Stimulated activated effector memory CD8-positive, alpha-beta T cell treated with anti-CD3 and anti-CD28 coated beads, Interleukin-12 subunit alpha, Interleukin-12 subunit beta, amount 100 ng/mL, for 72 hours (primary cell): Measurements from ENCODE around the gene OVCH1.
"Not testable (repeated sequence)": the region's sequence is repeated elsewhere in the genome, so short reads cannot be mapped to it uniquely, and the experiment has no call there.

Experiments used
- ATAC-seq: fragments of 150-1000 bp; cut with Tn5 transposase; 2 replicates; pipeline ENCODE4 v1.10.0; 2021
- DNase-seq, 2 donors: peaks; one replicate each; pipeline ENCODE4 v3.0.0; 2021 to 2022; ENCODE audit warnings: low spot score in 2 of 2
- H3K27ac Mint-ChIP-seq: one replicate; pipeline ENCODE4 v1.8.0; 2022; ENCODE audit warnings: mild to moderate bottlenecking, mixed read lengths
- H3K36me3 Mint-ChIP-seq: one replicate; pipeline ENCODE4 v1.8.0; 2022; ENCODE audit warnings: mild to moderate bottlenecking, mixed read lengths
- H3K4me1 Mint-ChIP-seq: one replicate; pipeline ENCODE4 v1.8.0; 2022; ENCODE audit warnings: mixed read lengths
- H3K4me3 Mint-ChIP-seq: one replicate; pipeline ENCODE4 v1.8.0; 2022; ENCODE audit warnings: mild to moderate bottlenecking, mixed read lengths
- H3K9me3 Mint-ChIP-seq: one replicate; pipeline ENCODE4 v1.8.0; 2022; ENCODE audit warnings: mixed read lengths

OVCH1 gene

GRCh38 chr12:29403991-29404390 lies 93.5 kb downstream of the OVCH1 start:
- no peak overlapping the region for H3K4me3 Mint-ChIP-seq
- ATAC-seq = no peak
- H3K27ac Mint-ChIP-seq = no peak overlapping the region
- DNase-seq = no peak
- H3K9me3 Mint-ChIP-seq = no peaks in the 10 kb centered on the region
- no peaks in the 10 kb centered on the region for H3K36me3 Mint-ChIP-seq
- H3K4me1 Mint-ChIP-seq = no peaks in the 10 kb centered on the region

DNA sequence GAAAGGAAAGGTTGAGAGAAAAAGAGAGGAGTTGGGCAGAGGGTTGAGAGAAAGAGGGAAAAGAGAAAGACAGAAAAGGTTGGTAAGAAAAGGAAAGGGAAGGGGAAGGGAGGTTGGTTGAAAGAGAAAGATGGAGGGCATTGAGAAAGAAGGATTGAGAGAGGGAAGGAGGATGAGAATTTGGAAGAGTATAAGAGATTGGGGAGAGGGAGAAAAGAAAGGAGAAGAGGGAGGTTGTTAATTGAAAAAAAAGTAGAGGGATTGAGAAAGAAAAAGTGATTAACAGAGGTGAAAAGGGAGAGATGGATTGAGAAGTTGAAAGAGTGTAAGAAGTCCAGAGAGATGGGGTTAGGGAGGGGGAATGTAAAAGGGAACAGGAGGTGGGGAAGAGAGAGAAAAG lies 95.0 kb downstream of the OVCH1 start:
- Mint-ChIP-seq H3K27ac (no peak overlapping the region), H3K9me3 (no peaks in the 10 kb centered on the region), H3K4me1 (no peaks in the 10 kb centered on the region), H3K36me3 (no peaks in the 10 kb centered on the region), H3K4me3 (no peak overlapping the region)
- ATAC-seq = no peak
- DNase-seq = no peak

DNA sequence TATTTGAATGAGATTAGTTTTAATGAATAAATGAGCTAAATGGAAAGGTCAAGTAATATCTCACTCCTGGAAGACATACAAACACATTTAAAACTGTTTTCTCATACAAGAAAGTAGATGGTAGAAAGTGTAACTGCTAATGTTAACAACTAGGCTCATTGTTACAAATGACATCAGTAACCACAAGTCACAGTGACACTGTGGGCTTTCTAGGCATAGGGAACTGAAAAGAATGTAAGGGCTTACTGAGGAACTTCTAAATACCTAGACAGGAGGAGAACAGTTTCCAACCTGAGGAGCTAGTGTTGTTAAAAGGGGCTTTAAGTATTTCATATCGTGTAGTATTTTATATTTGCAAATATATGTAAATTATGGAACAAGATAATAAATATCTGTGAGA lies 99.0 kb downstream of the OVCH1 start:
- H3K4me1 Mint-ChIP-seq = no peaks in the 10 kb centered on the region
- DNase-seq = no peak

DNA sequence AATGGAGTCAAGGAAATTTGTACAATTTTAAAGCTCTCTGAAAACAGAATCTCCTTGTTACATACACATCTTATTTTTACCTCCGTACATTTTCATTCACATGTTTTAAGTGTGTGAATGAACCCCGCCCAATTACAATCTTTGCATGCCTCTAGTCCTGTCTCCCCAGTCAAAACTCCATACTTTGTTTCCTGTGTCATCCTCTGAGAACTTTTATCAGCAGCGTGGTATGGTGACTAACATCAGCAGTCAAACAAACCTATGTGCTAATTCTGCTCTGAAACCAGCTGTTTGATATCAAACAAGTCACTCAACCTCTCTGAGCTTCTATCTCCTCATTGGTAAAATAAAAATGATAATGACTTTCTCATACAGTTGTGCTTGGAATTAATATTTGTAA lies 100.7 kb downstream of the OVCH1 start:
- no peaks in the 10 kb centered on the region for H3K9me3 Mint-ChIP-seq
- H3K4me3 Mint-ChIP-seq = no peak overlapping the region
- H3K27ac Mint-ChIP-seq = no peak overlapping the region
- H3K4me1 Mint-ChIP-seq = no peaks in the 10 kb centered on the region
- ATAC-seq (no peak), DNase-seq (no peak)
- H3K36me3 Mint-ChIP-seq = no peaks in the 10 kb centered on the region

More for the DNA sequence above, 99.0 kb downstream of the OVCH1 start:
- no peak for ATAC-seq
- no peaks in the 10 kb centered on the region for H3K36me3 Mint-ChIP-seq
- H3K4me3 Mint-ChIP-seq = no peak overlapping the region
- H3K27ac Mint-ChIP-seq = no peak overlapping the region
- no peaks in the 10 kb centered on the region for H3K9me3 Mint-ChIP-seq

- ATAC-seq = no peak
- Mint-ChIP-seq H3K9me3 (no peaks in the 10 kb centered on the region), H3K27ac (no peak overlapping the region), H3K36me3 (no peaks in the 10 kb centered on the region), H3K4me3 (no peak overlapping the region), H3K4me1 (peaks cover 9% of the 10 kb centered on the region)
- DNase-seq = no peak
These were observed 102.1 kb downstream of the OVCH1 start for GRCh38 chr12:29395356-29395755.

DNA sequence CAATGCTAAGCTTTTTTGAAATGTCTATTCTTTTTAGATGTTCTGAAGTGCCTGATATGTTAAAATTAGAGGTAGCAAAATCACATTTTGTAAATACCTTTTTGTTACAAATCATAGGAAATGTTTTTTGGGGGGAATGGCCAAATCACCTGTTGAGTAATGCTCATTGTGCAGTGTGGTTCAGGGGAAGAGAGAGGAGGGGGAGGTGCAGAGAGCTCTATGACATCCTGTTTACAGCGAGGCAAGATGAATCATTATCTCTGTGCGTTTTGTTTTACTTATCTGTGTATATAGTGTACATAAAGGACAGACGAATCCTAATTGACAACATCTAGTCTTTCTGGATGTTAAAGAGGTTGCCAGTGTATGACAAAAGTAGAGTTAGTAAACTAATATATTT lies 107.1 kb downstream of the OVCH1 start:
- H3K4me3 Mint-ChIP-seq = peak overlapping the region; percentile 54
- peaks cover 14% of the 10 kb centered on the region for H3K4me1 Mint-ChIP-seq
- H3K9me3 Mint-ChIP-seq, H3K36me3 Mint-ChIP-seq, DNase-seq: not testable (repeated sequence)
- ATAC-seq = peak; percentile 98
- peak overlapping the region; percentile 90 for H3K27ac Mint-ChIP-seq

- no peaks in the 10 kb centered on the region for H3K9me3 Mint-ChIP-seq
- ATAC-seq = no peak
- H3K4me3 Mint-ChIP-seq = peak overlapping the region; percentile 54
- DNase-seq = no peak
- H3K4me1 Mint-ChIP-seq = peaks cover 14% of the 10 kb centered on the region
- H3K36me3 Mint-ChIP-seq = no peaks in the 10 kb centered on the region
- H3K27ac Mint-ChIP-seq = peak overlapping the region; percentile 90
These were observed 108.1 kb downstream of the OVCH1 start for GRCh38 chr12:29389295-29389919.

DNA sequence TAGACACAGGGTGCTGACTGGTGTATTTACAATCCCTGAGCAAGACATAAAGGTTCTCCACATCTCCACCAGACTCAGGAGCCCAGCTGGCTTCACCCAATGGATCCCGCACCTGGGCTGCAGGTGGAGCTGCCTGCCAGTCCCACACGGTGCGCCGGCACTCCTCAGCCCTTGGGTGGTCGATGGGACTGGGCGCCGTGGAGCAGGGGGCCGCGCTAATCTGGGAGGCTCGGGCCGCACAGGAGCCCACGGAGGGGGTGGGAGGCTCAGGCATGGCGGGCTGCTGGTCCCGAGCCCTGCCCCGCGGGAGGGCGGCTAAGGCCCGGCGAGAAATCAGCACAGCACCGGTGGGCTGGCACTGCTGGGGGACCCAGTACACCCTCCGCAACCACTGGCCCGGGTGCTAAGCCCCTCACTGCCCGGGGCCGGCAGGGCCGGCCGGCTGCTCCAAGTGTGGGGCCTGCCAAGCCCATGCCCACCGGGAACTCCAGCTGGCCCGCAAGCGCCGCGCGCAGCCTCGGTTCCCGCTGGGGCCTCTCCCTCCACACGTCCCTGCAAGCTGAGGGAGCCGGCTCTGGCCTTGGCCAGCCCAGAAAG lies 111.3 kb downstream of the OVCH1 start:
- not testable (repeated sequence) for H3K27ac Mint-ChIP-seq, H3K36me3 Mint-ChIP-seq, H3K4me3 Mint-ChIP-seq, DNase-seq, ATAC-seq, H3K9me3 Mint-ChIP-seq
- peaks cover 20% of the 10 kb centered on the region for H3K4me1 Mint-ChIP-seq

DNA sequence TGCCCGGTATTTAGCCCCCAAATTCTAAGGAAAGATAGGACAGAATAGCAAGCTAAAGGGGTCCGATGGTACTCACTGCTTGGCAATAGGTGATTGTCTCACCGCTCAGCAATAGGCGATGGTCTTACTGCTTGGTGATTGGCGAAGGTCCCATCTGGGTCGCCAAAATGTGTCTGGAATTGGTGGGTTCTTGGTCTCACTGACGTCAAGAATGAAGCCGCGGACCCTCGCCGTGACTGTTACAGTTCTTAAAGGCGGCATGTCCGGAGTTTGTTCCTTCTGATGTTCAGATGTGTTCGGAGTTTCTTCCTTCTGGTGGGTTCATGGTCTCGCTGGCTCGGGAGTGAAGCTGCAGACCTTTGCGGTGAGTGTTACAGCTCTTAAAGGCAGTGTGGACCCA lies 112.3 kb downstream of the OVCH1 start:
- H3K9me3 Mint-ChIP-seq, H3K4me3 Mint-ChIP-seq, ATAC-seq, H3K27ac Mint-ChIP-seq, DNase-seq: not testable (repeated sequence)
- H3K36me3 Mint-ChIP-seq = peaks cover 11% of the 10 kb centered on the region
- peaks cover 15% of the 10 kb centered on the region for H3K4me1 Mint-ChIP-seq

DNA sequence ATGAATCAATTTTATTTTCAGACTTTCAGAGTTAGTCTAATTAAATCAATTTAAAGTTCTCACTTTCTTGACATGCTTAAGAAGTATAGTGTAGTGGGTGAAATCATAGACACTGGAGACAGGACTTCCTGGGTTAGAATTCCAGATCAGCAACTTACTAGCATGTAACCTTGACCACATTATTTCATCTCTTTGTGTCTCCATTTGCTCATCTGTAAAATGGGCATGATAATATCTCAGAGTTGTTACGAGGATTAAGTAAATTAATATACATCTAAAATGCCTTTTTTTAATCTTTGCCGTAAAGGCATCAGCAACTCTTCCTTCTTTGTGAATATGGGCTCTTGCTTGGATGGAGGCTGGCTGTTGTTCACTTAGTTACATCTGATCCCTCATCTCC lies 115.2 kb downstream of the OVCH1 start:
- DNase-seq (no peak), ATAC-seq (no peak)
- H3K27ac Mint-ChIP-seq = no peak overlapping the region
- H3K4me3 Mint-ChIP-seq = peak overlapping the region; percentile 77
- H3K36me3 Mint-ChIP-seq = peaks cover 19% of the 10 kb centered on the region
- no peaks in the 10 kb centered on the region for H3K9me3 Mint-ChIP-seq
- H3K4me1 Mint-ChIP-seq = peaks cover 28% of the 10 kb centered on the region

DNA sequence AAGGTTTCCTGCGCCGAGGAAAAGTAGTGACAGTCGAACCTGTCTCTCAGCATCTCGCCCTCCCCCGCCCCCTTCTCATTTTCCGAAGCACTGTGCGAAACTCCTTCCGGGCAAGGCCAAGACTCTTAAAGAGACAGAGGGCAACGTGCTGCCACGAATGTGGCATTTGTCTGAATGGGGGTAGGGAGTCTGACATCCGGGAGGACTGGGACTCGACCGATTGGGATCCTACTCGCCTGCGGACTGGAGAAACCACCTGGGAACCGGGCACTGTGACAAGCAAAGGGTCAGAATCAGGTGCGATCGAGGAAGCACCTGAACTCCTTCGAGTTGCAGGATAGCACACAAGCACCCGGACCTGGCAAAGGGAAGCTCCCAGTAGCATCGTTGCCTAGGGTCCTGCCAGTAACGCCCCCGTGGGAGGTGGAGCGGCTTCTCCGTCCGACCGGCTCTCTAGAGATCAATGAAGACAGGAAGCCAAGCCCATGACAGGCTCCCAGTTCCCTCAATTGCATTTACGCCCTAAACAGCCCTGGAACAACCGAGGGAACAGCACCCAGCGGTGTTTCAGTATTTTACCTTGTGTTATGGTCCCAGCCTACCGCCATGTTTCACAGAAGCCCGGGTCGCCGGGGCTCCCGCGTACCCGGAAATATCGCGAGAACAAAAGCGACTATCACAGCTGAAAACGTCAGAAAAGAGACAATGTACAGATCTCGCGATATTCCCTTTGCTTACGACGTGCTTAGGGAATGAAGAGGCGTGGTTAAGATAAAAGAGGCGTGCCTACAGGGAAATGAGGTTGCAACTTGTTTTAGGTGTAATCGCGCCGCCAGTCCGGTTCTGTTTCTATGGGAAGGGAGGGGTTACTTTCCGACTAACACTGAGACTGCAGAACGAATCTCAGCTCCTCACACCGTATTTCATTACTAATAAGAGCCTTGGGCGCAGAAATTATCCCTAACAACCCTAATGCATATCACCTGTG lies 116.7 kb downstream of the OVCH1 start, which contains the start of gene ERGIC2:
Gene ERGIC2 (minus strand): TSS at position 637 of the 988 bp plus-strand sequence. CDS start 9,539 bp downstream, outside the sequence.
- no peaks in the 10 kb centered on the region for H3K9me3 Mint-ChIP-seq
- peak; percentile 75 to 90 for DNase-seq
- peak within 1 kb of the TSS; percentile 77 for H3K4me3 Mint-ChIP-seq
- H3K4me1 Mint-ChIP-seq = peaks cover 37% of the 10 kb centered on the region
- peak within 1 kb of the TSS; percentile 94 for H3K27ac Mint-ChIP-seq
- peak; percentile 96 for ATAC-seq
- H3K36me3 Mint-ChIP-seq = peaks cover 28% of the 10 kb centered on the region
